Type B pancreatic cell (in vitro differentiated cells): ENCODE data around the gene TOPORS. TPM values are rescaled to one million over a fixed set of nuclear protein-coding genes. Genes with fewer than 3 reads are reported as not detected.
A peak's percentile ranks its signal among the peaks of the same experiment; 100 is the strongest.

Source experiments
- DNase-seq: peaks from one replicate; pipeline ENCODE4 v3.0.0; 2021; ENCODE audit warnings: mixed read lengths; ENCODE audit not compliant: unreplicated experiment; ENCODE audit errors: extremely low spot score
- H3K27ac Mint-ChIP-seq: 2 replicates; pipeline ENCODE4 v1.8.0; 2021; ENCODE audit warnings: mild to moderate bottlenecking, mixed read lengths
- H3K27me3 Mint-ChIP-seq: 2 replicates; pipeline ENCODE4 v1.8.0; 2021; ENCODE audit warnings: mixed read lengths
- H3K36me3 Mint-ChIP-seq: 2 replicates; pipeline ENCODE4 v1.8.0; 2021; ENCODE audit warnings: mixed read lengths
- H3K4me1 Mint-ChIP-seq: one replicate; pipeline ENCODE4 v1.8.0; 2021; ENCODE audit warnings: mixed read lengths; ENCODE audit not compliant: unreplicated experiment
- H3K4me3 Mint-ChIP-seq: 2 replicates; pipeline ENCODE4 v1.8.0; 2021; ENCODE audit warnings: mild to moderate bottlenecking, mixed read lengths
- H3K9me3 Mint-ChIP-seq: 2 replicates; pipeline ENCODE4 v1.8.0; 2021; ENCODE audit warnings: mixed read lengths
- CTCF ChIP-seq: fragments of 200-600 bp; sonication (generic); conservative IDR thresholded peaks from 2 replicates; pipeline ENCODE4 v1.5.0; 2021; ENCODE audit warnings: antibody characterized with exemption, mild to moderate bottlenecking
- total RNA-seq: library from RNA; stranded (reverse); gene quantifications from 2 replicates; pipeline ENCODE4 v1.2.1, GENCODE V29; 2021; ENCODE audit warnings: low replicate concordance

Gene TOPORS
- total RNA-seq, 1 donor from 2014 or later, result 18.4 TPM

- Mint-ChIP-seq H3K27ac (no peak overlapping the region), H3K36me3 (no peaks in the 10 kb centered on the region), H3K4me1 (no peaks in the 10 kb centered on the region), H3K9me3 (no peaks in the 10 kb centered on the region), H3K27me3 (peaks cover 42% of the 10 kb centered on the region), H3K4me3 (no peak overlapping the region)
- TF ChIP-seq CTCF, result peak; percentile 99
- peak; percentile 76 for DNase-seq
Measured at GRCh38 chr9:32579706-32580331, 27.4 kb upstream of the TOPORS start.

- no peak for TF ChIP-seq CTCF
- Mint-ChIP-seq H3K27me3 (peaks cover 39% of the 10 kb centered on the region), H3K4me1 (no peaks in the 10 kb centered on the region), H3K9me3 (no peaks in the 10 kb centered on the region), H3K27ac (no peak overlapping the region), H3K36me3 (no peaks in the 10 kb centered on the region), H3K4me3 (no peak overlapping the region)
- DNase-seq, result no peak
Measured at GRCh38 chr9:32578976-32579375, 26.6 kb upstream of the TOPORS start.

GRCh38 chr9:32577316-32577715 lies 24.9 kb upstream of the TOPORS start:
- Mint-ChIP-seq H3K27me3 (peaks cover 39% of the 10 kb centered on the region), H3K4me1 (no peaks in the 10 kb centered on the region), H3K27ac (no peak overlapping the region), H3K4me3 (no peak overlapping the region), H3K36me3 (no peaks in the 10 kb centered on the region), H3K9me3 (no peaks in the 10 kb centered on the region)
- DNase-seq, result no peak
- no peak for TF ChIP-seq CTCF

- TF ChIP-seq CTCF, result no peak
- no peaks in the 10 kb centered on the region for H3K4me1 Mint-ChIP-seq
- H3K9me3 Mint-ChIP-seq, result no peaks in the 10 kb centered on the region
- H3K27ac Mint-ChIP-seq, result no peak overlapping the region
- H3K27me3 Mint-ChIP-seq, result peaks cover 33% of the 10 kb centered on the region
- H3K36me3 Mint-ChIP-seq, result peaks cover 4% of the 10 kb centered on the region
- no peak overlapping the region for H3K4me3 Mint-ChIP-seq
- no peak for DNase-seq
Measured at GRCh38 chr9:32574858-32575257, 22.5 kb upstream of the TOPORS start.

GRCh38 chr9:32573821-32574220 lies 21.4 kb upstream of the TOPORS start:
- no peak for TF ChIP-seq CTCF
- no peak for DNase-seq
- Mint-ChIP-seq H3K4me1 (no peaks in the 10 kb centered on the region), H3K27me3 (peaks cover 24% of the 10 kb centered on the region), H3K9me3 (no peaks in the 10 kb centered on the region), H3K36me3 (peaks cover 6% of the 10 kb centered on the region), H3K27ac (peak overlapping the region; percentile 98), H3K4me3 (peak overlapping the region; percentile 98)
